HG03108 (cell line): Measurements from ENCODE around the gene ZXDC.
A peak's percentile ranks its signal among the peaks of the same experiment; 100 is the strongest.

ENCODE experiments used
- ATAC-seq: cut with Tn5 transposase; IDR thresholded peaks from one replicate; pipeline ENCODE4 v1.9.1; 2021; ENCODE audit warnings: moderate library complexity; ENCODE audit not compliant: unreplicated experiment

Gene ZXDC

DNA sequence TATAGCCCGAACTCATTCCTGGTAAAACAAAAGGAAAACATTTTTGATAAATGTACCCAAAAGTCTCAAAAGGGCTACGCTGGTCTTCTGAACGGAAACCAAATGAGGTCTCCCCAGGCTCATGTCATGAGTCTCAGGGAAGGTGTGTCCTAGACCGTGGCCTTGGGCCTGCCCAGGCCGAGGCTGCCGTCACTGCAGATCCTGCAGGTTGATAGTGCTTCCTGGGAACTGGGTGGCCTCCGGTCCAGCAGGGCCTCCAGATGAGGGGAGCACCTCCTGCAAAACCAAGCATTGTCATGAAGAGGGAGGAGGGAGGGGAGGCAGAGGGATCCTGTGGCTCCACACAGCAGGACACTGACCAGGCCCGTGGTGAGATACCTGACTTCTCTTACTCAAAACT lies 37.5 kb downstream of the ZXDC start:
- no peak for ATAC-seq

DNA sequence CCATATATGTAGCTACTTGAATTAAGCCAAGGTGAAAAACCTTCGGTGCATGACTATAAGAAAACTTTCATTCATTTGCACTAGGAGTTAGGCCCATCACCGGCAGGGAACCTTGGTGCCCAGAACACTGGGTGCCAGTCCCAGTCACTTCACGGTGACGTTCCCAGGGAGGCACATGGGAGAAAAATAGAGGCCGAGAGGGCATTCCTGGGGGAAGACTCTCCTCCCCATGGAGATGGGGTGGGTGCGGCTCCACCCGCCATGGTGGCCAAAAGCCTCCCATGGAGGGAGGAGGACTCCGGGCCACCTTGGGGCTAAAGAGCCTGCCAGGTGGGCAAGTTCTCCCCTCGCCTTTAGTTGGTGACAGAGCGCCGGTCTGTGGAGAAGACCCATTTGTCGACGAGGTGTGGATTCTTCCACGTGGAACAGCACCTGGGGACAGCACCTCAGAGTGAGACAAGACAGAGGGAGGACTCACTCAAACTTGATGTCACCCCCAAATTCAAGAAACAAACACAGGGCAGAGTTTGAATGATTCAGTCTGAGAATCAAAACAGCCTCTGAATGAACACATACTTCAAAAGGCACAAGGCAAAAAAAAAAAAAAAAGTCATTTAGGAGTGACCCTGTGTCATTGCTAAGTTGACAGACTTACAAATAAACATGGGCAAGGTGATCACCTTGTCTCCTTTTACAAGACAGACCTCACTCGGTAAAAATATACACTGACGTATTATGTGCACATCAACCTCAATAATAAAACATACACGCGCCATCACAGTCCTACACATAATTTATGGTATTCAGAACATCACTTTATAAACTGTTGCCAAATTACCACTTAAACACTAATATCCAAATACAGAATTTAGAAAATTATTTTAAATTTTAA lies 38.6 kb downstream of the ZXDC start:
- no peak for ATAC-seq

DNA sequence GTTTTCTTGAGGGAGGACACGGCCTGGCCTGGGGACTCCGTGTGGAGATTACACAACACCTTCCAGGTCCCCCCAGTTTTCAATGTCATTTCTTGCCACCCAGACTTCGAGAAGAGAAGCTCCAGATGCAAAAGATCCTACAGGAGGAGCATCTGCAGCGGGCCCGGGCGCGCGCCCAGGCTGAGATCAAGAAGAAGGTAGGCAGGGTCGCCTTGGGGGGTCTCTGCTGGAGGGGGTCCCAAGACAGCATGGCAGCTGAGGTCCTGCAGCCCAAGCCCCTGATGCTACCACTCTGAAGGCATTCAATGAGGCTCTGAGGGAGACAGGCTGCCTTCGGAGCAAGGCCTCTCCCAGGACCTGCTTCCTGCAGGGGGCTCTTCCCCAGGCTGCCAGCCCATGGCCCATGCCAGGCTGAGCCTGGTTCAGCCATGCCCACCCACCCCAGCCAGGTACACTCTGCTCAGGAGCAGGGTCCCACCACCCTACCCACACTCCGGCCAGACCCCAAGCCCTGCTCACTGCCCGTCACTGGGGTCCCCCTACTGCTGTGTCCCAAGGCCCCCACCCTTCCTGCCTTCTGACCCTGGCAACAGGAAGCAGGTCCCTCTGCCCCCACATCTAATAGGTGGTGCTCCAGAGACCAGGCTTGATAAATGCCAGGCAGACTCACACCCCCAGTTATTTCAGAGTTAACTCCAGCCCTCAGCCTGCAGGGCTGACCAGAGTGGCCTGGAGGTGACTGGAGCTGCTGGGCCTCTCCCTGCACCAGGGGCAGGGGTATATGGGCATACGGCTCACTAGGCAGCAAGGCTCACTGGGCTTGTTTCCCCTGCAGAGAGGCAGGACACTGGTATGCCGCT lies 40.0 kb downstream of the ZXDC start:
- no peak for ATAC-seq

DNA sequence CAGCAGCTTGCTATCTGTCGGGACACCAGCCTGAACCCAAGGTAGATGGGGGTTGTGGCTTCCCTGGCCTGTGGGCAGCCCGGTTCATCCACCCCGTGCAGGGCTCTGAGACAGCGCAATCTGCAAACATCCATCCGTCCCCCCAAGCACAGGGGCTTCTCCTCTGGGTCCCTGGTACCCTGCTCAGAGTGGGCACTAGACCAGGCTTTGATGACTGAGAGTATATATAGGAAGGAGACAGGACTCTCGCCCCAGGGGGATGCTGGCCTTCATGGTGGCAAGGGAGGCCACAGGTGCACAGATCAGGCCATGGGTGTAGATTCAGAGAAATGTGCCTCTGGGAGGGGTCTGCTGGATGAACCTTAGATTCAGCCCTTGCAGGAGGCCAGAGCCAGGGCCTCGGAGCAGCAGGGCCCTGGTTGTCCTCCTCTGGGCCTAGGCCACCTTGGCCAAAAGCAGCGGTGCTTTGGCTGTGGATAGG lies 40.7 kb downstream of the ZXDC start:
- no peak for ATAC-seq

DNA sequence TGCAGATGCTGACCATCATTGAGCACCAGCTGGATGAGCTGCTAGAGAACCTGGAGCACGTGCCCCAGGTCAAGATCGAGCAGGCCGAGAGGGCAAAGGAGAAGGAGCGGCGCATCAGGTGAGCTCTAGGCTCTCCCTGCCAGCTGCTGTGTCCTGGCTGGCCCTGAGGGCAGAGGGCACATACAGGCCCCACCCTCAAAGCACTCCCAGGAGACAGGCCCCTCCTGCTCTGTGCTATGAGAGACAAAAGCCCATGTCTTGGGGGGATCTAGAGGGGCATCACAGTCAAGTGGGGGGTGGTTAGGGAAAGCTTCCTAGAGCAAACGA lies 41.5 kb downstream of the ZXDC start:
- no peak for ATAC-seq

DNA sequence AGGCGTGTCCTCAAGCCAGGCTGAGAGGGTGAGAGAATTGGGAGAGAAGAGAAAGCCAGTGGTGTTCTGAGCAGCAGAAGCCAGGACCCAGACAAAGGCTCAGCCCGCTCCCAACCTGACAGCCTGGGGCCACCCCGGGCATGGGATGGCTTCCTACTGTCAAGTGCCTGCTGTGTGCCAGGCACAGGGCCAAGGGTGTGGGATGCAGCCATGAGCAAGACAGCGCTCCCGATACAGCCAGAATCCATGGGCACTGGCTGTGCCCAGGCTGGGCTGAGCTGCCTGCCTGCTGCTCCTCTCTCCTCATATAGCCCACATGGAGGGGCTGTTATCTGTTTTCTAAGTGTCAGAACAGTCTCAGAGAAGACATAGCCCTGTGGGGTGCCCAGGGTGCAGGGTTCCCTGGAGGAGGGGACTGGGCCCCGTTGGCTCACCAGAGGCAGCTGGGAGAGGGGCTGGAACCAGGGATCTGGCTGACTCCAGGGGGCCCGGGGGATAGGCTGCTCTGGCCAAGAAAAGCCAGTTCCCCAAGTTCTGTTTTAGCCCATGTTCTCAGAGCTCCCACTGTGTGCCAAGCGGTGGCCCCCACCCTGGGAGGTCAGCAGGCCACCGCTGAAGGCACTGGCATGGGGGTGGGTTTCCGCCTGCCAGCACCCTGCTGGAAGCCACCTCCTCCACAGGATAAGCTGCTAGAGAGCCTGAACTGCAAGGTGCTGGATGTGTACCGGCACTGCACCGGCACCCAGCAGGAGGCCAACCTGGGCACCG lies 42.0 kb downstream of the ZXDC start:
- no peak for ATAC-seq

DNA sequence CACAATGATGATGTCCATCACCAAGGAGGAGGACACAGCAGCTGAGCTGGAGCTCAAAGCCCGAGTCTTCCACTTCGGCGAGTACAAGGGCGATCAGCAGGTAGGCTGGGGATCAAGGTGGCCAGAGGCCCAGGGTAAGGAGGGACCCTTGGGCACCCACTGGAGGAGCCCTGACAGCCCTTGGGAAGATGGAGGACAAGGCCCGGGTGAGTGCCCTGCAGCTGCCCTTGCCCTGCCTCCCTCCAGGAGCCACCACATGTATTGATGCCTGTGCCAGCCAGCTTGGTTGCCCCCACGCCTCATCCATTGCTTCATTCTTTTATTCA lies 42.6 kb downstream of the ZXDC start:
- ATAC-seq, result no peak

DNA sequence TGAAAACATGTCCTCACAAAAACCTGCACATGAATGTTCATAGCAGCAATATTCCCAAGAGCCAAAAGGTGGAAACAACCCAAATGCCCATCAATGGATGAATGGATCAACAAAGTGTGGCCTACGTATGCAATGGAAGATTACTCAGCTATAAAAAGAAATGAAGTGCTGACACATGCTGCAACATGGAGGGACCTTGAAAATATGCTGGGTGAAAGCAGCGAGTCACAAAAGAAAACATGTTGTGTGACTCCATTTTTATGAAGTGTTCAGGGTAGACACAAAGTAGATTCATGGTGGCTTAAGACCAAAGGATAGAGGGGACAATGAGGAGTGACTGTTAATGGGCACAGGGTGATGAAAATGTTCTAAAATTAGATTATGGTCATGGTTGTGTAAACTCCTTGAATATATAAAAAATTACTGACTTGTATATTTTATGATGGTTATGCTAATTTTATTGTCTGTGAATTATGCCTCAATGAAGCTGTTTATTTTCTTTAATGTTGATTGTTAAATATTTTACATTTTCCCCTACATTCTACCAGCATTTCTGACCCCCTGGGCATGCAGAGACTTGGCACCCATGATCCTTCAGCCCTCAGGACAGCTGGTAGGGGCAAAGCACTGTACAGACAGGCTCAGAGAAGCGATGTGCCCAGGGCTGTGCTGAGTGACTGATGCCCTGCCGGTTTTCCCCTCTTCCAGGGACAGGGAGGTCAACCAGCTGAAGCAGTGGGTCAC lies 43.2 kb downstream of the ZXDC start:
- ATAC-seq, result no peak

DNA sequence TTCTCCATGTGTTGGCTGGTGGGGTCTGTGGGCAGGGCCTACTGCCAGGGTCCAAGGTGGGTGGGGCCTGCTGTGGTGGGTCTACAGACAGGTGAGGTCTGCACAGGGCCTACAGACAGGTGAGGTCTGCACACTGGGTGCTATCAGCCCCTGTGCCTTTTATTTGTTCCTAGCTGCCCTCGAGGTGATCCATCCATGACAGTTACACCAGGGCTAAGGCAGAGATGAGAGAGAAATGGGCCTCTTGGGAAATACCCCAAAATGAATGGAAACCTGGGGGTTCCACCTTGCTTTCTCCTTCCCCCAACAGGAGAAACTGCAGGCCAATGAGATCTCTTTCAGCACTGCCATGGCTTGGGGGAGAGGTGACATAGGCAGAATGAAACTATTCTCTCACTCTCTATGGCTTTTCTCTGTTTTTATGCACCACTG lies 44.6 kb downstream of the ZXDC start:
- ATAC-seq, result peak; percentile 77

DNA sequence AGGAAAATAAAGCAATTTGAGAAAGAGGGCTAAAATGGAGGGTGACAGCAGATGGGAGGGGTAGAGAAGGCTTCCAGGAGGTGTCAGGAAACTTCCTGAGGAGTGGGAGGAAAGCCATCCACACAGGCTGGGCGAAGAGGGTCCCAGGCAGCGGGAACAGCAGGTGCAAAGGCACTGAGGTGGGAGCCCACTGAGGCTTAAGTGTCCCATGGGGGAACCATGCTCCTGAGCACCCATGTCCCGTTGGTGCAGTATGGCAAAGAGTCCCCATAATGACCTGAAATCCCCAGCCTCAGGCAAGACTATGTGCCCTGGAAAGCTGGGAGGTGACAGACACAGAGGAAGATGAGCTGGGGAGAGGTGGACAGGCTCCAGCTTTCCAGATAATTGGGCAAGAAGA lies 50.9 kb downstream of the ZXDC start:
- ATAC-seq, result no peak

DNA sequence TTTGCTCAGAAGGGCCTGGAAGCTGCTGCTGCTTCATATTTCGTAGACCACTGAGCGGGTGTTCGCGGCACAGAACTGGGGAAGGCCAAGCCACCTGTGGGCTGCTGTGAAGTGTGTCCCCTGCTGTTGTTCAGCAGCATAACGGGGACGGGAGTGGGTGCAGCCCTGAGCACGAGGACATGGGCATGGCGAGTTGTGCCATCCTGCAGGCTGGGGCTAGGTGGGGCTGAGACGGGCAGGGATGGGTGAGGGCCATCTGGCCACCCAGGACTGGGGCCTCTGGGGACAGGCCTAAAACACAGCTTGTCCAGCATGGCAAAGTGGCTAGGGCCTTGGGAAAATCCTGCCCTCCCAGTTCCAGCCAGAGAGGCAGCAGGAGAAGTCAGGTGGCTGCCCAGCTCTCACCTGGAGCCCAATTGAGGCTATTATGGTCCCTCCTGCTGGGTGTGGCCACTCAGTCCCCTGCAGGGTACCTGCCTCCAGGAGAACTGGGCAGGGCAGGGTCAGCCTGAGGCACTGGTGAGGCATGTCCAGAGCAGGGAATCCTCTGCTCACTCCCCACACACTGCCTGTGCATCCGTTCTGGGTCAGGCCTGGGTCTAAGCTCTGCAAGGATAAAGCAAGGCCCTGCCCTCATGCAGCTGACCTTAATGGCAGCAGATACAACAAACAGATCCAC lies 51.5 kb downstream of the ZXDC start:
- no peak for ATAC-seq

DNA sequence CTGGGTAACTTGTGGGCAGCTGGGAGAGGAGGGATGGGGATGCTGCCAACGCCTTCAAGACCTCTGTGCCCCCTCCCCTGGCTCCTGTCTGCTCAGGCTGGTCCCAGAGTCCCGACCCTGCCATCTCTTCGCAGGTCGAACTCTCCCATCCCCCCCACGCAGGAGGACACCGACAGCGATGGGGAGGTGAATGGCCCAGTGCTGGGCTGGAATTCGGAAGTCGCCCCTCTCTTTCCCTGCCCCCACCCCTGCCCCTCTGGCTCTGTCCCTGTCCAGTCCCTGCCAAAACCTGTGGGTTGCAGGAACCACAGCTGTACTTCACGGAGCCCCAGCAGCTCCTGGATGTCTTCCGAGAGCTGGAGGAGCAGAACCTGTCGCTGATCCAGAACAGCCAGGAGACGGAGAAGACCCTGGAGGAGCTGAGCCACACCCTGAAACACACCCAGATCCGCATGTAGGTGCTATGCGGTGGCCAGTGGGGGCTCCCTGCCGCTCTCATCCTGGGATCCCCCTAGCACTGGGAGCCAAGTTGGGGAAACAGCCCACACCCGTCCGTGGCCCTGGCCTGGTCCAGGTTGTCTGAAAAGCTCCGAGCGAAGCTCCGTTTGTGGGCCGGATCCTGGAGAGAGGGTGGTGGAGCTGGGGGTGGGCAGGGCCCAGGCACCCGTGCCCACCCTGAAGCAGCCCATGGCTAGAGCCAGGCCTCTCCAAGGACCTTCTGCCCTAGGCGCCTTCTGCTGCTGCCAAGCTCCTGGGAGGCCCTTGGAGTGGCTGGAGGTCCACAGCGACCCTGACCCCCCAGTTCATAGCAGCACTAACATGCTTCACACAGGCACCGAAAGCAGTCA lies 52.3 kb downstream of the ZXDC start:
- ATAC-seq, result no peak

DNA sequence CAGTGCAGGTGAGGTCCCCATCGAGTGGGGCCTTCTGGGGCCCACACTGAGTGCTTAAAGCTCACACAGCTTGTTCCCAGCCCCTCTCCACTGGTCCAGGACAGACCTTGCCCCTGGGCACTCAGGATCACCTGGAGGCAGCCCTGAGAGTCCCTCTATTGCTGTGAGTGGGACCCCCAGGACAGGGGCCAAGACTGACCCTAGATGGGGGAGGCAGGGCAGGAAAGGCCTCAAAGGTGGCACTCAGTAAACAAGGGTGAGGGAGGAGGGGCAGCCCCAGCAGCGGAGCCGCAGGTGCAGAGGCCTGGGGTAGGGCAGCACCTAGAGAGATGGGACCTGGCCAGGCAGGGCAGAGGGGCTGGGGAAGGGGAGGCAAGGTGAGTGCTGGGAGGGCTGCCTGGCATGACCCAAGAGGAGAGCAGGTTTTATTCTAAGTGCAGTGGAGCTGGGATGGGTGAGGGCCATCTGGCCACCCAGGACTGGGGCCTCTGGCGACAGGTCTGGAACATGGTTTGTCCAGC lies 53.1 kb downstream of the ZXDC start:
- ATAC-seq, result no peak

DNA sequence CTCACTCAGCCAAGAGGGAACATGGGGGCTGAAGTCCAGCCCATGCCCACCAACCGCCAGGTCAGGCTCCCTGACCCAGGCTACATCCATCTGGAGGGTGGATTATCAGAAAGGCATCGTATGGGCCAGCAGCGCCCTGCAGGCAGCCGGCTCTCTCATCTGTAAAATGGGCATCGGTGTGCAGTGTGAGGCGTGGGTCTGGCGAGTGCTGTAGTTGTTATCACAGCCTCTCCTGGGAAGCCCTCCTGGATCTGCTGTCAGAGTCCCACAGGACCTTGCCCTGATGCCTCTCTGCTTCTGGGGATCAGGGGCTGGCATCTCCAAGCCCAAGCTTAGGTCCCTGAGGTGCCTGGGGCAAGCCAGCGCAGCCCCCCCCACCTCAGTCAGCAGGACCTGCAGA lies 53.6 kb downstream of the ZXDC start:
- no peak for ATAC-seq

DNA sequence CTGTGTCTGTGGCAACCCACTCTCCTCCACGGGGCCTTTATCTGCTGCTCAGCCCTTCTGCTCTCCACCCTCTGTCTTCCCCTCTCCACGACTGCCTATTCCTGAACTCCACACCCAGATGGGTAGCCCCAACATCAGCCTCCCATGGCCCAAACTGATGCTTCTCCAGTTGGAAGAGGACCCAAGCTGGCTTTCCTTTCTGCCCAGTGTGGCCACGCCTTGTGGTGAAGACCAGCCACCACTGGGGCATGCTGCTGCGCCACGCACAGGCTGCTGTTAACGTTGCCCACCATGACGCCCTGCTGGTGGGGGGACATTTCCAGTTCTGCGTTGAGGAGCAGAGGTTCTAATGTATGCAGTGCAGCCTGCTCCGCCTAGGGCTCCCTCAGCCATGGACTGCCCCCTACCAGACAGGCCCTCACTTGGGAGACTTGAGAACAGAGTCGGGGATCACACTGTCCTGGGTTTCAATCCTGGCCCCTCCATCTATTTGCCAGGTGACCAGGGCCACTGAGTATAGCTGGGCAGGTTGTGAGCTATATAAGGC lies 54.0 kb downstream of the ZXDC start:
- ATAC-seq, result no peak

DNA sequence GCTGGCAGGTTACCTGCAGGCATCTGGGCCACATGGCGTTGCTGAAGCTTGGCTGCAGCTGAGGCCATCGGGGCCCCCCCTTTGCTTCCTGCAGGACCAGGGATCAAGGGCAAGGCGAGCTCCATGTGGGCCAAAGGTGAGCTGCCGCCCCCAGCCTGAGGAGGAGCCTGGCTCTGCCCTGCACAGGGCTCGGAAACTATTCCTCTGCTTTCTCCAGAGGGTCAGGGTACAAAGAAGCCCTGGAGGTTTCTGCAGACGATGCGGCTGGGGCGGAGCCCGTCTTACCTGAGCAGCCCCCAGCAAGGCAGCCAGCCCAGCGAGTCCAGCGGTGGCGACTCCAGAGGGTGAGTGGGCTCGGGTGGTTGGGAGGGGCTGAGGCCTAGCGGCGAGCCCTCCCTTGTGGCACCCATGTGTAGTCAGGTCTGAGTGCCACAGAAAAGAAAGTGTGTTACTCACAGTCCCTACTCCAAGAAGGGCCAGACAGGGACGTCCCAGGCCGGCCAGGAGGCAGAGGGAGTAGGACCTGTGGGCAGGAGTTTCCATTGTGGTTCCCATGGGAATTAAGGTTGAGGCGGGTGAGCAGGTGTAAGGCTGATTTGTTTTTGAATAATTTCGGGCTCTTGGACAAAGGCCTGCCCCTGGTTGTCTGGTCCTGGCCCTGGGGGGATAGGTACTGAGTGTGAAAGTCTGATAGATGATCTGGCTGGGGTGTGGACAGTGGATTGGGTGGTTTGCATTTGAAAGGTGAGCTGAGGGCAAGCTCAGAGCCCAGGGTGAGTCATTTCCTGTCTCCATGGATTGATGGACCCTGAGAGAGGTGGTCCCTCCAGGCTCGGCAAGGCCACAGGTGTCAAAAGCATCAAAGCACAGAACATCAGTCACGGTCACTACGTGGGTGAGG lies 55.6 kb downstream of the ZXDC start:
- ATAC-seq, result no peak

DNA sequence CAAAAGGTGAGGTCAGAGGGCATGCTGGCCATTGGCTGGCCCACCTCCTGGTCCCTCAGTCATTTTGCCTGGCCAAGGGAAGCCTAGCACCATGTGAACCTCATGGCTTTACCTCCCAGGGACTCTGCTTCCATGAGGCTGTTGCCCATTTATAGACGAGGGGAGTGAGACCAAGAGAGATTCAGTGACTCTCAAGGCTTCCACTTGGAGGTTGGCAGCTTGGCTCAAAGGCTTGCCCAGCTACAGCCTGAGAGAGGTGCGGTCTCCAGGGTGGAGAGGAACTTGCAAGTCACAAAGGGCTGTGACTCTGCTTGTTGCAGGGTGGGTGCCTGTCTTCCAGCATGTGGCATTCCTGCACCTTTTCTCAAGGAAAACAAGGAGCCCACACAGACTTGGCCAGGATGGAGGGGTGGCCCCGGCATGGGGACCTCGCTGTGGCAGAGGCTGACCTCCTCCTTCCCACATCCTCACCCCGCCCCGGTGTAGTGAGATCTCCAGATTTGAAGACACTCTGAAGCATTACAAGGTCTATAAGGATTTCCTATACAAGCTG lies 56.5 kb downstream of the ZXDC start:
- ATAC-seq, result no peak
